Amygdala (tissue), 56 donors: ENCODE measurements around the gene SMARCD3.
A peak's percentile ranks its signal among the peaks of the same experiment; 100 is the strongest.

Experiments used
- DNase-seq, 56 donors: peaks; one replicate each; lab custom pipeline; 2025; lab: John Stamatoyannopoulos, UW

SMARCD3 gene

GRCh38 chr7:151248346-151249033 lies at the start of gene SMARCD3:
TSS of gene SMARCD3 (minus strand) at chr7:151248694. CDS start at chr7:151248562, 132 bp downstream.
- DNase-seq, result peak in 34 of 56 donors; percentile 25 to 78 (median 56)

- DNase-seq, result no peak
These were observed 47.9 kb upstream of the SMARCD3 start for GRCh38 chr7:151296202-151296992.

DNA sequence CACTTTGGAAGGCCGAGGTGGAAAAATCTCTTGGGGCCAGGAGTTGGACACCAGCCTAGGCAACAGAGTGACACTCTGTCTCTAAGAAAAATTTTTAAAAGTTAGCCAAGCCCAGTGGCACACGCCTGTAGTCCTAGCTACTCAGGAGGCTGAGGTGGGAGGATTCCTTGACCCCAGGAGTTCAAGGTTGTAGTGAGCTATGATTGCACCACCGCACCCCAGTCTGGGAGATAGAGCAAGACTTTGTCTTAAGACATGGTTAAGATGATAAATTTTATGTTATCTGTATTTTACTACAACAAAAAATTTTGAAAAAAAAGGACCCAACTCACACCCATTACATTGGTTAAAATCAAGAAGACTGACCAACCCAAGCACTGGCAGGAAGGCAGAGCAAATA lies 44.4 kb upstream of the SMARCD3 start:
- no peak for DNase-seq

- no peak for DNase-seq
These were observed 42.7 kb upstream of the SMARCD3 start for GRCh38 chr7:151291206-151291605.

GRCh38 chr7:151290355-151290760 lies 41.9 kb upstream of the SMARCD3 start:
- DNase-seq, result no peak

GRCh38 chr7:151289891-151290290 lies 41.4 kb upstream of the SMARCD3 start:
- no peak for DNase-seq

- no peak for DNase-seq
These were observed 37.7 kb upstream of the SMARCD3 start for GRCh38 chr7:151286148-151286547.

- no peak for DNase-seq
These were observed 34.8 kb upstream of the SMARCD3 start for GRCh38 chr7:151283302-151283701.

GRCh38 chr7:151282111-151282510 lies 33.6 kb upstream of the SMARCD3 start:
- no peak for DNase-seq

GRCh38 chr7:151281686-151282085 lies 33.2 kb upstream of the SMARCD3 start:
- no peak for DNase-seq

DNA sequence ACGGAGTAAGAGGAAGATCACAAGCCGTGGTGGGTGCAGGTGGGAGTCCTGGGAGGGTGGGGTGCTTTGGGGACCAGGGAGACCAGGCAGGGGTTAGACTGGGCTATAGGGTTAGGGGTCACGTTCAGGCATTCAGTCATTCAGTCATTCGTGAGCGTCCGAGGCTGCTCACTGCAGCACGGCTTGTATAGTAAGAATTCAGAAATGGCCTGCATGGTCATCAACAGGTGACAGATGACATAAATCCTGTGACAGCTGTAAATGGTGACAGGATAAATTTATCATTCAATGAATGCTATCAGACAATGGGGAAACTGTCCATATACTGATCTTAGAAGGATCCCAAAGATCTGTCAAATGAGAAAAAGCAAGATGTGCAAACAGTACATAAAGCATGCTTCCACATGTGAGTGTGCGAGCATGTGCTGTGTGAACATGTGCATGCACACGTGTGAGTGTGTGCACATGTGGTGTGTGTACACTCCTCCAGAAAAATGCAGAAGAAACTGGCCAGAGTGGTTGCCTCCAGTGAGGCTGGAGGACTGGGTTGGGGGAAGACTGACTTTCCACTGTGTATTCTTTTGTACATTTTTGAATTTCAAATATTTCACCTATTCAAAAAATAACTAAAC lies 32.0 kb upstream of the SMARCD3 start:
- no peak for DNase-seq

DNA sequence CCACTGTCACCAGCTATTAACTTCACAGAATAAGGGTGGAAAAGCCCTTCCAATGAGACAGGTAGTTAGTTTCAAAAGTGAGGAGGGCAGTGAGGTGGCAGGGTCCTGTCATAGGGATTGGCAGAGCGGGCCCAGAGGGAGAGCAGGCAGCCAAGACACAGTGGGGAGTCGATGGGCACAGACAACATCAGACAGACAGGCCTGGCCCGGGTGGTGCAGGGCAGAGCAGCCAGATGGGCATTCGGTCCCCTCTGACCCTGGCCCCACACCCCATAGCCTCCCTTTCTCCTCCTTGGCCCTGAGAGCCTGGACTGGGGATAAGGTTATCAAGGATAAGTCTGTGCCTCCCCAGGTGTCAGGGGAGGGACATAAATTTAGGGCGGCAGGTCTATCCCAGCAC lies 31.4 kb upstream of the SMARCD3 start:
- DNase-seq, result no peak

DNA sequence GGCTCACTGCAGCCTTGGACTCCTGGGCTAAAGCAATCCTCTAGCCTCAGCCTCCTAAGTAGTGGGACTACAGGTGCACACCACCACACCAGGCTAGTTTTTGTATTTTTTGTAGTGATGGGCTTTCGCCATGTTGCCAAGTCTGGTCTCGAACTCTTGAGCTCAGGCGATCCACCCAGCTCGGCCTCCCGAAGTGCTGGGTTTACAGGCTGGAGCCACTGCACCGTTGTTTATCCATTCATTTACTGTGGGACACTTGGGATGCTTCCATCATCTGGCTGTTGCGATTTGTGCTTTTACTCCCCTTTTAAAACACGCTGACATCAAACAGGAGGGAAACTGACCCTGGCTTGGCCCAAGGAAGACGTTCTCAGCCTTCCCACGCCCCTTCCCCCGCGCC lies 30.5 kb upstream of the SMARCD3 start:
- DNase-seq, result no peak

DNA sequence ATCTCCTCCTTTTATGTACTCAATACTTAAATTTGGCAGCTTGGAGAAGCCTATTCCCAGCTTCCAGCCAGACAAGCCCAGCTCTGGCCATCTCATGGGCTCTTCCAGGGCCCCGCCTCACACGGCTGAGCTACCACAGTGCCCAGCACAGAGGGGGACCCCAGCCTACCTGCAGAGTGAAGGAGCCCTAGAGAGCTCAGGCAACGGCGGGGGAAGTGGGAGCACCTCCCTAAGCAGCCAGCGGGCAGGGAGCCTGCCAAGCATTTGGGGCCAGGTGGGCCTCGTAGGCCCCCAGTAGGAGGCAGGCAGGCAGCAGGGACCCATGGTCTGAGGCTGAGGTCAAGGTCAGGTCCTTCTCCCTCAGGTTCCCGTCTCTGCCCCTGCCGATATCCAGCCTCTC lies 29.1 kb upstream of the SMARCD3 start:
- DNase-seq, result no peak

DNA sequence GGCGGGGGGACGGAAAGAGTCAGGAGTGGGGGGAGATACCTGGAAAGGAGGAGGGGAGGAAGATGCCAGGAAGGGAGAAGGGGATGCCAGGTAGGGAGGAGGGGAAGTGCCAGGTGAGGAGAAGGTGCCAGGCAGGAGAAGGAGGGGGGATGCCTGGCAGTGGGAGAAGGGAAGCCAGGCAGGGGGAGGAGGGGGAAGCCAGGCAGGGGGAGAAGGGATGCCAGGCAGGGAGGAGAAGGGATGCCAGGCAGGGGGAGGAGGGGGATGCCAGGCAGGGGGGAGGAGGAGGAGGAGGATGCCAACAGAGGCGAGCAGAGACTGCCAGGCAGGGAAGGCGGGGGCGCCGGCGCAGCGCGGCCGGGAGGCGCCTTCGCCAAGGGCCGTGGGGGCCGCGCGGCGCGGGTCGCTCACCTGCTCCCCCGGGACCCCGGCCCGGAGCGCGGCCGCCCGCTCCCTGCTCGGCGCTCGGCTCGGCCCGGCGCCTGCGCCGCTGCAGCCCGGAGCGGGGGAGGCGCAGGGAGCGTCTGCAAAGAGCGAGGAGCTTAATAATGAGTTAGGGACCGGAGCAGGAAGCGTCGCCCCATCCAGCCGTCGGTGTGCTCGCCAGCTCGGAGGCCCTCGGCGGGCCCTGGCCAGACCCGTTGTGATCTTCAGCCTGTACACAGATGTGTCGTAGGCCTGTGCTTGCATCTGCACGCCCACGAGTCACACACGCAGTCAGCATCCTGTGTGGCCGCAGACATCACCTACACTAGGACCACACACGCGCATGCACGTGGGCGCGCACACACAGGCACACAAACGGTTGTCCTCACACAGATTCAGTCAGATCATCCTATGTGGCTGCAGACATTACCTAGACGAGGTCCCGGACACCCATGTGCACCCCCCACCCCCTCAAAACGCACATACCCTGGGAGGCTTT lies 28.4 kb upstream of the SMARCD3 start:
- peak in 29 of 56 donors; percentile 17 to 71 (median 52) for DNase-seq

DNA sequence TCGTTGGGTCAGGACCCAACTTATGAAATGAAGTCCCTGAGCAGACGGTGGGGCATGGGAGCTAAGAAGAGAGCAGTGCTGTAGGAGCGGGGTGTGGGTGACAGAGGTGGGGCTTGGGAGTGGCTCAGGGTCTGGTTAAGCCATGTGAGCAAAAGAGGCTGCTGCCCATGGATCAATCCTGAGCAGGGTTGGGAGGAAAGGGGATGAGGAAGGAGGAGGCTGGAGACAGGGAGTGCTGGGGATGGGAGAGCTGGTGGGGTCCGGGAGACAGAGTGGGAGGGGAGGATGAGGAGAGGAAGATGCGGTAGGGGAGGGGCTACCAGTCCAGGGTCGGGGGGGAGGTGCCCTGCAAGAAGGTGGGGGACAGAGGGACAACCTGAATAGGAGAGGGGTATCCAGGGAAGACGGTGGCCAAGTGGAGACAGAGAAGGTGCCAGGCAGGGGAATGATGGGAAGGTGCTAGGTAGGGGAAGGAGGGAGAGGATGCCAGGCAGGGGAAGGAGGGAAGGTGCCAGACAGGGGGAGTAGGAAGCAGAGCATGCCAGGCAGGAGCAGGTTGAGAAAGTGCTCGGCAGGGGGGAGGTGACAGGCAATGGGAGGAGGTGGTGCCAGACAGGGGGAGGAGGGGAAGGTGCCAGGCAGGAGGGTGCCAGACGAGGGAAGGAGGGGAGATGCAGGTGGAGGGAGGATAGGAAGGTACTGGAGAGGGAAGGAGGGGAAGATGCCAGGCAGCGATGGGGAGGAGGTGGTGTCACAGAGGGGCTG lies 27.5 kb upstream of the SMARCD3 start:
- peak in 6 of 56 donors; percentile 6 to 60 (median 26) for DNase-seq

- DNase-seq, result no peak
These were observed 26.7 kb upstream of the SMARCD3 start for GRCh38 chr7:151274936-151275812.

GRCh38 chr7:151274396-151274795 lies 25.9 kb upstream of the SMARCD3 start:
- DNase-seq, result no peak
